HepG2 (cell line): ENCODE measurements around the gene CPNE8. TPM values are rescaled to one million over a fixed set of nuclear protein-coding genes. Genes with fewer than 3 reads are reported as not detected.
A peak's percentile ranks its signal among the peaks of the same experiment; 100 is the strongest.

Source experiments
- AGO1 ChIP-seq: fragments of 200-400 bp; formaldehyde crosslinking; IDR thresholded peaks from 2 replicates; pipeline ENCODE4 v1.6.1; 2017; ENCODE audit warnings: mild to moderate bottlenecking, low read depth, low read length, moderate library complexity; ENCODE audit not compliant: poor library complexity, severe bottlenecking
- ARID2 ChIP-seq: sonication (generic); formaldehyde crosslinking; IDR thresholded peaks from 2 replicates; pipeline ENCODE4 v1.8.1; 2022; ENCODE audit warnings: mild to moderate bottlenecking, missing genetic modification reagents, borderline replicate concordance
- ARID4A ChIP-seq: sonication (generic); formaldehyde crosslinking; IDR thresholded peaks from 2 replicates; pipeline ENCODE4 v1.5.0; 2020; ENCODE audit warnings: mild to moderate bottlenecking, missing genetic modification reagents, borderline replicate concordance
- HMGXB4 ChIP-seq, 2 experiments: sonication (generic) in 1 of 2; formaldehyde crosslinking in 1 of 2; IDR thresholded peaks; 2 replicates each; pipeline versions ENCODE4 v1.4.0 to v1.6.1; 2018 to 2020; ENCODE audit warnings: missing genetic modification reagents in 2 of 2, borderline replicate concordance in 1 of 2, low read depth in 1 of 2, mild to moderate bottlenecking in 1 of 2, missing biosample characterization in 1 of 2
- IRX3 ChIP-seq: sonication (generic); formaldehyde crosslinking; IDR thresholded peaks from 2 replicates; pipeline ENCODE4 v1.8.1; 2023; ENCODE audit warnings: mild to moderate bottlenecking, low read depth, missing genetic modification reagents, borderline replicate concordance
- KMT2A ChIP-seq: sonication (generic); formaldehyde crosslinking; IDR thresholded peaks from 2 replicates; pipeline ENCODE4 v1.4.0; 2020; ENCODE audit warnings: missing genetic modification reagents
- NCOA1 ChIP-seq: sonication (generic); formaldehyde crosslinking; IDR thresholded peaks from 2 replicates; pipeline ENCODE4 v1.9.0; 2021; ENCODE audit warnings: missing genetic modification reagents
- SALL2 ChIP-seq: sonication (generic); formaldehyde crosslinking; IDR thresholded peaks from 2 replicates; pipeline ENCODE4 v1.8.1; 2023; ENCODE audit warnings: mild to moderate bottlenecking, missing genetic modification reagents, inconsistent platforms
- SMC3 ChIP-seq: IDR thresholded peaks from 2 replicates; pipeline ENCODE4 v1.6.1; 2011; ENCODE audit warnings: low read length, improper control_type of control experiment
- ZBTB20 ChIP-seq: sonication (generic); formaldehyde crosslinking; IDR thresholded peaks from 2 replicates; pipeline ENCODE4 v1.8.1; 2023; ENCODE audit warnings: missing genetic modification reagents, low read depth, mild to moderate bottlenecking, borderline replicate concordance
- ZNF460 ChIP-seq: sonication (generic); formaldehyde crosslinking; IDR thresholded peaks from 2 replicates; pipeline ENCODE4 v1.5.1; 2020; ENCODE audit warnings: missing genetic modification reagents, mild to moderate bottlenecking, borderline replicate concordance
- ZNF704 ChIP-seq: sonication (generic); formaldehyde crosslinking; IDR thresholded peaks from 2 replicates; pipeline ENCODE4 v1.8.1; 2023; ENCODE audit warnings: mild to moderate bottlenecking, inconsistent platforms, moderate library complexity, missing genetic modification reagents, borderline replicate concordance
- polyA plus RNA-seq, 8 experiments: library from polyadenylated mRNA; depleted of rRNA in 3 of 8; stranded (reverse) in 7 of 8; unstranded in 1 of 8; fragments of >200 nt; fragmentation: Illumina TruSeq in 4 of 8; extraction: Trizol in 4 of 8; gene quantifications; 2 replicates each; pipeline versions ENCODE4 v1.2.1 to v1.2.3, GENCODE V29; 2011 to 2016; ENCODE audit warnings: low read depth in 4 of 8, missing spikeins in 1 of 8, mixed read lengths in 1 of 8; ENCODE audit not compliant: insufficient read depth in 1 of 8
- total RNA-seq, 5 experiments: library from RNA; depleted of rRNA; stranded (reverse); fragments of >200 nt; fragmentation: Illumina TruSeq; extraction: Trizol; gene quantifications; 2 replicates each; pipeline ENCODE4 v1.2.3, GENCODE V29; 2016; ENCODE audit warnings: low read depth in 1 of 5

CPNE8 gene
- total and polyA plus RNA-seq, 2 of the 13 experiments (the other 11 are each of a cell fraction or from before 2014, with no cell fraction given): 2.4 to 2.7 TPM

GRCh38 chr12:38906482-38907200, 1.2 kb upstream of the CPNE8 start (continued):
- TF ChIP-seq IRX3 (CRISPR knock-in tag) (no peak), ZNF704 (CRISPR knock-in tag) (no peak), ZBTB20 (no peak), ZNF460 (CRISPR knock-in tag) (no peak), AGO1 (no peak), HMGXB4 (CRISPR knock-in tag; IDR thresholded peaks at IDR 0.05; ENCODE audit: borderline replicate concordance in 1 of 2, low read depth in 1 of 2) (peak; percentile 77 to 87; a peak in 3 of 4 replicates), ARID4A (peak; percentile 23; the same call in 1 of the 2 replicates), SALL2 (CRISPR knock-in tag) (0 out of 2 replicates have a peak, but pooled peaks have one; percentile 38), SMC3 (peak; percentile 45; the same call in 1 of the 2 replicates), ARID2 (CRISPR knock-in tag) (no peak), KMT2A (peak; percentile 43; the same call in 1 of the 2 replicates), NCOA1 (CRISPR knock-in tag) (no peak)
